DOHH2 (cell line): Measurements from ENCODE around the gene NOL4L.

Experiments
- H3F3A ChIP-seq: fragments of 200-600 bp; sonication (generic), shearing (Covaris generic); 2 replicates; pipeline ENCODE4 v1.6.0; 2016; ENCODE audit warnings: antibody characterized with exemption, mild to moderate bottlenecking; ENCODE audit not compliant: control insufficient read depth, insufficient read depth
- H3K27ac ChIP-seq: fragments of 200-600 bp; sonication (generic); 2 replicates; pipeline ENCODE4 v1.5.1; 2014; ENCODE audit warnings: low read depth, mild to moderate bottlenecking, low read length, moderate library complexity
- H3K27me3 ChIP-seq: fragments of 200-600 bp; sonication (generic); 2 replicates; pipeline ENCODE4 v1.6.1; 2014; ENCODE audit warnings: mild to moderate bottlenecking, low read length, mixed read lengths; ENCODE audit not compliant: control insufficient read depth
- H3K36me3 ChIP-seq: fragments of 200-600 bp; sonication (generic); 2 replicates; pipeline ENCODE4 v1.6.1; 2014; ENCODE audit warnings: mild to moderate bottlenecking, low read length, moderate library complexity, mixed read lengths; ENCODE audit not compliant: control insufficient read depth
- H3K4me1 ChIP-seq: fragments of 200-600 bp; sonication (generic); 2 replicates; pipeline ENCODE4 v1.6.1; 2014; ENCODE audit warnings: mild to moderate bottlenecking, low read length, mixed read lengths; ENCODE audit not compliant: control insufficient read depth
- H3K4me2 ChIP-seq: fragments of 200-600 bp; sonication (generic); 2 replicates; pipeline ENCODE4 v1.6.0; 2014; ENCODE audit warnings: mild to moderate bottlenecking, low read length, moderate library complexity
- H3K4me3 ChIP-seq: fragments of 200-600 bp; sonication (generic); 2 replicates; pipeline ENCODE4 v1.5.1; 2014; ENCODE audit warnings: mild to moderate bottlenecking, low read length, mixed read lengths
- H3K79me2 ChIP-seq: fragments of 200-600 bp; sonication (generic); 2 replicates; pipeline ENCODE4 v1.6.1; 2014; ENCODE audit warnings: mild to moderate bottlenecking, low read length, mixed read lengths; ENCODE audit not compliant: control insufficient read depth
- H3K9me2 ChIP-seq: fragments of 200-600 bp; sonication (generic); replicated peaks from 2 replicates; pipeline ENCODE4 v1.6.1; 2014; ENCODE audit warnings: mild to moderate bottlenecking, low read length, mixed read lengths; ENCODE audit not compliant: control insufficient read depth
- H3K9me3 ChIP-seq: fragments of 200-600 bp; sonication (generic); 2 replicates; pipeline ENCODE4 v1.6.1; 2014; ENCODE audit warnings: antibody characterized with exemption, low read length, mixed read lengths; ENCODE audit not compliant: control insufficient read depth, insufficient read depth
- H4K20me1 ChIP-seq: fragments of 200-600 bp; sonication (generic); 2 replicates; pipeline ENCODE4 v1.6.0; 2014; ENCODE audit warnings: low read depth, mild to moderate bottlenecking, antibody characterized with exemption, low read length, moderate library complexity; ENCODE audit not compliant: control insufficient read depth, insufficient read depth
- CTCF ChIP-seq: fragments of 200-600 bp; sonication (generic); IDR thresholded peaks from one replicate; pipeline ENCODE4 v1.5.1; 2014; ENCODE audit warnings: antibody characterized with exemption, mild to moderate bottlenecking, low read depth, low read length; ENCODE audit not compliant: poor library complexity, severe bottlenecking
- EZH2phosphoT487 ChIP-seq: fragments of 200-600 bp; sonication (generic); IDR thresholded peaks from 2 replicates; pipeline ENCODE4 v1.6.1; 2017; ENCODE audit warnings: borderline replicate concordance, mild to moderate bottlenecking, antibody characterized with exemption, low read length, moderate library complexity, mixed read lengths

The NOL4L gene

GRCh38 chr20:32572271-32572968 lies 12.7 kb downstream of the NOL4L start:
- Histone ChIP-seq H3K9me3 (no peaks in the 10 kb centered on the region), H3K4me1 (no peaks in the 10 kb centered on the region), H3K4me2 (no peak overlapping the region), H3K79me2 (no peaks in the 10 kb centered on the region), H3K4me3 (no peak overlapping the region), H3K36me3 (no peaks in the 10 kb centered on the region), H3K27ac (no peak overlapping the region), H3K9me2 (no peaks in the 10 kb centered on the region), H3F3A (no peaks in the 10 kb centered on the region), H3K27me3 (no peaks in the 10 kb centered on the region; the same call in 1 of the 2 replicates), H4K20me1 (no peaks in the 10 kb centered on the region)
- TF ChIP-seq EZH2phosphoT487 (no peak), CTCF (no peak)

GRCh38 chr20:32571566-32571965 lies 13.6 kb downstream of the NOL4L start:
- H3K4me2 ChIP-seq, result no peak overlapping the region
- no peaks in the 10 kb centered on the region for H3K4me1 ChIP-seq
- H3K4me3 ChIP-seq, result no peak overlapping the region
- H3K36me3 ChIP-seq, result no peaks in the 10 kb centered on the region
- no peaks in the 10 kb centered on the region for H3F3A ChIP-seq
- TF ChIP-seq EZH2phosphoT487, result no peak
- H4K20me1 ChIP-seq, result no peaks in the 10 kb centered on the region
- H3K79me2 ChIP-seq, result no peaks in the 10 kb centered on the region
- no peaks in the 10 kb centered on the region for H3K9me3 ChIP-seq
- no peak overlapping the region for H3K27ac ChIP-seq
- no peaks in the 10 kb centered on the region; the same call in 1 of the 2 replicates for H3K27me3 ChIP-seq
- no peaks in the 10 kb centered on the region for H3K9me2 ChIP-seq

- no peaks in the 10 kb centered on the region for H3F3A ChIP-seq
- no peaks in the 10 kb centered on the region for H4K20me1 ChIP-seq
Observed at GRCh38 chr20:32570401-32571190, 14.5 kb downstream of the NOL4L start.

More at GRCh38 chr20:32570401-32571190, 14.5 kb downstream of the NOL4L start:
- no peaks in the 10 kb centered on the region for H3K79me2 ChIP-seq
- no peak overlapping the region for H3K4me3 ChIP-seq
- H3K9me2 ChIP-seq, result no peaks in the 10 kb centered on the region
- H3K36me3 ChIP-seq, result no peaks in the 10 kb centered on the region
- no peaks in the 10 kb centered on the region for H3K4me1 ChIP-seq
- no peak overlapping the region for H3K4me2 ChIP-seq
- no peak overlapping the region for H3K27ac ChIP-seq
- TF ChIP-seq EZH2phosphoT487 (no peak), CTCF (no peak)
- H3K27me3 ChIP-seq, result no peaks in the 10 kb centered on the region; the same call in 1 of the 2 replicates
- H3K9me3 ChIP-seq, result no peaks in the 10 kb centered on the region
